HepG2 (cell line): ENCODE results near the gene EPB41L1. TPM values are rescaled to one million over a fixed set of nuclear protein-coding genes. Genes with fewer than 3 reads are reported as not detected.

Experiments used
- CBFB ChIP-seq: sonication (generic); formaldehyde crosslinking; IDR thresholded peaks from 2 replicates; pipeline ENCODE4 v1.4.0; 2020; ENCODE audit warnings: missing genetic modification reagents
- ERF ChIP-seq: IDR thresholded peaks from 2 replicates; pipeline ENCODE4 v1.6.1; 2018; ENCODE audit warnings: missing biosample characterization, missing genetic modification reagents
- GPN1 ChIP-seq: sonication (generic); formaldehyde crosslinking; IDR thresholded peaks from 2 replicates; pipeline ENCODE4 v1.5.1; 2020; ENCODE audit warnings: missing genetic modification reagents, borderline replicate concordance
- KLF9 ChIP-seq: IDR thresholded peaks from 2 replicates; pipeline ENCODE4 v1.6.1; 2016; ENCODE audit warnings: low read depth
- MTF2 ChIP-seq: sonication (generic); formaldehyde crosslinking; IDR thresholded peaks from 2 replicates; pipeline ENCODE4 v1.5.0; 2020; ENCODE audit warnings: missing genetic modification reagents, borderline replicate concordance
- NFIB ChIP-seq: sonication (generic); formaldehyde crosslinking; IDR thresholded peaks from 2 replicates; pipeline ENCODE4 v1.9.0; 2021; ENCODE audit warnings: missing genetic modification reagents, mild to moderate bottlenecking, borderline replicate concordance
- NFKB2 ChIP-seq: sonication (generic); formaldehyde crosslinking; IDR thresholded peaks from 2 replicates; pipeline ENCODE4 v1.4.0; 2020; ENCODE audit warnings: missing genetic modification reagents, borderline replicate concordance
- PCBP1 ChIP-seq: fragments of 200-400 bp; formaldehyde crosslinking; IDR thresholded peaks from 2 replicates; pipeline ENCODE4 v1.6.1; 2017; ENCODE audit warnings: mild to moderate bottlenecking, low read depth, low read length, borderline replicate concordance
- RBFOX2 ChIP-seq: fragments of 200-400 bp; formaldehyde crosslinking; IDR thresholded peaks from 2 replicates; pipeline ENCODE4 v1.6.1; 2017; ENCODE audit warnings: low read depth, mild to moderate bottlenecking, low read length
- SCMH1 ChIP-seq: sonication (generic); formaldehyde crosslinking; IDR thresholded peaks from 2 replicates; pipeline ENCODE4 v1.9.0; 2021; ENCODE audit warnings: missing genetic modification reagents, mild to moderate bottlenecking, borderline replicate concordance
- SP4 ChIP-seq: sonication (generic); formaldehyde crosslinking; IDR thresholded peaks from 2 replicates; pipeline ENCODE4 v1.8.1; 2023; ENCODE audit warnings: mild to moderate bottlenecking, missing genetic modification reagents
- THAP11 ChIP-seq: IDR thresholded peaks from 2 replicates; pipeline ENCODE4 v1.6.1; 2016; ENCODE audit warnings: missing biosample characterization, missing genetic modification reagents
- ZNF556 ChIP-seq: sonication (generic); formaldehyde crosslinking; IDR thresholded peaks from 2 replicates; pipeline ENCODE4 v1.4.0; 2020; ENCODE audit warnings: mild to moderate bottlenecking, missing genetic modification reagents, borderline replicate concordance
- ZNF570 ChIP-seq: sonication (generic); formaldehyde crosslinking; IDR thresholded peaks from 2 replicates; pipeline ENCODE4 v1.4.0; 2020; ENCODE audit warnings: mild to moderate bottlenecking, missing genetic modification reagents, borderline replicate concordance
- ZZZ3 ChIP-seq: sonication (generic); formaldehyde crosslinking; IDR thresholded peaks from 2 replicates; pipeline ENCODE4 v1.4.0; 2020; ENCODE audit warnings: missing genetic modification reagents, mild to moderate bottlenecking, borderline replicate concordance
- polyA plus RNA-seq, 8 experiments: library from polyadenylated mRNA; depleted of rRNA in 3 of 8; stranded (reverse) in 7 of 8; unstranded in 1 of 8; fragments of >200 nt; fragmentation: Illumina TruSeq in 4 of 8; extraction: Trizol in 4 of 8; gene quantifications; 2 replicates each; pipeline versions ENCODE4 v1.2.1 to v1.2.3, GENCODE V29; 2011 to 2016; ENCODE audit warnings: low read depth in 4 of 8, missing spikeins in 1 of 8, mixed read lengths in 1 of 8; ENCODE audit not compliant: insufficient read depth in 1 of 8
- total RNA-seq, 5 experiments: library from RNA; depleted of rRNA; stranded (reverse); fragments of >200 nt; fragmentation: Illumina TruSeq; extraction: Trizol; gene quantifications; 2 replicates each; pipeline ENCODE4 v1.2.3, GENCODE V29; 2016; ENCODE audit warnings: low read depth in 1 of 5
- TF ChIP-seq, protein P1 (sequence below): sonication (generic); formaldehyde crosslinking; IDR thresholded peaks from 2 replicates; pipeline ENCODE4 v1.4.0; 2020; ENCODE audit warnings: missing genetic modification reagents, borderline replicate concordance
- TF ChIP-seq, protein P2 (sequence below): sonication (generic); formaldehyde crosslinking; IDR thresholded peaks from 2 replicates; pipeline ENCODE4 v1.4.0; 2020; ENCODE audit warnings: low read depth, mild to moderate bottlenecking, missing genetic modification reagents
- TF ChIP-seq, protein P3 (sequence below): sonication (generic); formaldehyde crosslinking; IDR thresholded peaks from 2 replicates; pipeline ENCODE4 v1.5.0; 2020; ENCODE audit warnings: missing genetic modification reagents
- TF ChIP-seq, protein P4 (sequence below): sonication (generic); formaldehyde crosslinking; IDR thresholded peaks from 2 replicates; pipeline ENCODE4 v1.4.0; 2020; ENCODE audit warnings: missing genetic modification reagents, borderline replicate concordance

Gene EPB41L1
- total and polyA plus RNA-seq, 2 of the 13 experiments (the other 11 are each of a cell fraction or from before 2014, with no cell fraction given) = 16.7 to 39.0 TPM

DNA sequence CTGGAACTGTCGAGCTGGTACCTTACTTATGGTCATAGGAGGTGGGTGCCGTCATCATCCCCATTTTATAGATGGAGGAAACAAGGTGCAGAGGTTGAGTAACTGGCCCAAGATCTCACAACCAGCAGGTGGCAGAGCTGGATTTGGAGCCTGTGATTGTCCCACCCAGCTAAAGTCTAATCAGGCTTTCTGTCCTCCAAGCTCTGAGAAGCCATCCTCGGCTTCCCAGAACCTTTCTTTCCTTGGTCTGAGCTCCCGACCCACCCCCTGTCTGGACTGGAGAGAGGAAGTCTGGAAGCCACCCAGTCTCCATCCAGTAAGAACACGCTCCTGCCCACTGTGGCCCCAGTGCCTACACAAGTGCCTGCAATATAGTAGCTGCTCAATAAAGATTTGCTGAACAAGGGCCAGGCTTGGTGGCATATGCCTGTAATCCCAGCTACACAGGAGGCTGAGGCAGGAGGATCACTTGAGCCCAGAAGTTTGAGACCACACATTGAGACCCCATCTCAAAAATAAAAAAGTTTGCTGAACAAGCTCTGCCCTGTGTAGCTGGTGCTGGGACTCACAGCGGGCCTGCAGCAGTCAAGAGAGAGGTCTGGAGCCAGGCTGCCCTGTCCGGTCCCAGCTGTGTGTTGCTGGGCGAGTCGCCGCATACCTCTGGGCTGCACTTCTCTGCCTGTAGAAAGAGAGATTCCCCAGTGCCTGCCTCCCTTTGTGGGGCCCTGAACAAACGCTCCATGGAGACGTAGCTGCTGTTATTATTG lies 119.1 kb downstream of the EPB41L1 start (continued):
- TF ChIP-seq PCBP1 = no peak
- TF ChIP-seq THAP11 (CRISPR knock-in tag) = no peak
- TF ChIP-seq RBFOX2 = no peak
- no peak for TF ChIP-seq ZNF556
- no peak for TF ChIP-seq SP4
- TF ChIP-seq ZZZ3 (CRISPR knock-in tag) = no peak
- no peak for TF ChIP-seq GPN1 (CRISPR knock-in tag)
- no peak for TF ChIP-seq ZNF570 (CRISPR knock-in tag)
- TF ChIP-seq NFIB = no peak
- TF ChIP-seq, protein P1, sequence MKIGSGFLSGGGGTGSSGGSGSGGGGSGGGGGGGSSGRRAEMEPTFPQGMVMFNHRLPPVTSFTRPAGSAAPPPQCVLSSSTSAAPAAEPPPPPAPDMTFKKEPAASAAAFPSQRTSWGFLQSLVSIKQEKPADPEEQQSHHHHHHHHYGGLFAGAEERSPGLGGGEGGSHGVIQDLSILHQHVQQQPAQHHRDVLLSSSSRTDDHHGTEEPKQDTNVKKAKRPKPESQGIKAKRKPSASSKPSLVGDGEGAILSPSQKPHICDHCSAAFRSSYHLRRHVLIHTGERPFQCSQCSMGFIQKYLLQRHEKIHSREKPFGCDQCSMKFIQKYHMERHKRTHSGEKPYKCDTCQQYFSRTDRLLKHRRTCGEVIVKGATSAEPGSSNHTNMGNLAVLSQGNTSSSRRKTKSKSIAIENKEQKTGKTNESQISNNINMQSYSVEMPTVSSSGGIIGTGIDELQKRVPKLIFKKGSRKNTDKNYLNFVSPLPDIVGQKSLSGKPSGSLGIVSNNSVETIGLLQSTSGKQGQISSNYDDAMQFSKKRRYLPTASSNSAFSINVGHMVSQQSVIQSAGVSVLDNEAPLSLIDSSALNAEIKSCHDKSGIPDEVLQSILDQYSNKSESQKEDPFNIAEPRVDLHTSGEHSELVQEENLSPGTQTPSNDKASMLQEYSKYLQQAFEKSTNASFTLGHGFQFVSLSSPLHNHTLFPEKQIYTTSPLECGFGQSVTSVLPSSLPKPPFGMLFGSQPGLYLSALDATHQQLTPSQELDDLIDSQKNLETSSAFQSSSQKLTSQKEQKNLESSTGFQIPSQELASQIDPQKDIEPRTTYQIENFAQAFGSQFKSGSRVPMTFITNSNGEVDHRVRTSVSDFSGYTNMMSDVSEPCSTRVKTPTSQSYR (CRISPR knock-in tag) = 0 out of 2 replicates have a peak, but pooled peaks have one; percentile 10
- TF ChIP-seq NFKB2 (CRISPR knock-in tag) = no peak
- TF ChIP-seq, protein P2, sequence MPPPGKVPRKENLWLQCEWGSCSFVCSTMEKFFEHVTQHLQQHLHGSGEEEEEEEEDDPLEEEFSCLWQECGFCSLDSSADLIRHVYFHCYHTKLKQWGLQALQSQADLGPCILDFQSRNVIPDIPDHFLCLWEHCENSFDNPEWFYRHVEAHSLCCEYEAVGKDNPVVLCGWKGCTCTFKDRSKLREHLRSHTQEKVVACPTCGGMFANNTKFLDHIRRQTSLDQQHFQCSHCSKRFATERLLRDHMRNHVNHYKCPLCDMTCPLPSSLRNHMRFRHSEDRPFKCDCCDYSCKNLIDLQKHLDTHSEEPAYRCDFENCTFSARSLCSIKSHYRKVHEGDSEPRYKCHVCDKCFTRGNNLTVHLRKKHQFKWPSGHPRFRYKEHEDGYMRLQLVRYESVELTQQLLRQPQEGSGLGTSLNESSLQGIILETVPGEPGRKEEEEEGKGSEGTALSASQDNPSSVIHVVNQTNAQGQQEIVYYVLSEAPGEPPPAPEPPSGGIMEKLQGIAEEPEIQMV (CRISPR knock-in tag) = no peak
- TF ChIP-seq ERF (CRISPR knock-in tag) = no peak
- TF ChIP-seq SCMH1 (CRISPR knock-in tag) = no peak
- TF ChIP-seq MTF2 (CRISPR knock-in tag) = no peak
- TF ChIP-seq, protein P3, sequence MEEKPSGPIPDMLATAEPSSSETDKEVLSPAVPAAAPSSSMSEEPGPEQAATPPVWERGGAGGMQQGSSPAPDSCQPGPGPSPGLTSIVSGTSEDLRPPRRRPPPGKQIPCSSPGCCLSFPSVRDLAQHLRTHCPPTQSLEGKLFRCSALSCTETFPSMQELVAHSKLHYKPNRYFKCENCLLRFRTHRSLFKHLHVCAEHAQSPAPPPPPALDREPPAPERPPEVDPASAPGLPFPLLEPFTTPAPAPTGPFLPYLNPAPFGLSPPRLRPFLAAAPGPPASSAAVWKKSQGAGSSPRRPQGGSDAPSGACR = no peak
- TF ChIP-seq CBFB (CRISPR knock-in tag) = no peak
- no peak for TF ChIP-seq KLF9
- TF ChIP-seq, protein P4, sequence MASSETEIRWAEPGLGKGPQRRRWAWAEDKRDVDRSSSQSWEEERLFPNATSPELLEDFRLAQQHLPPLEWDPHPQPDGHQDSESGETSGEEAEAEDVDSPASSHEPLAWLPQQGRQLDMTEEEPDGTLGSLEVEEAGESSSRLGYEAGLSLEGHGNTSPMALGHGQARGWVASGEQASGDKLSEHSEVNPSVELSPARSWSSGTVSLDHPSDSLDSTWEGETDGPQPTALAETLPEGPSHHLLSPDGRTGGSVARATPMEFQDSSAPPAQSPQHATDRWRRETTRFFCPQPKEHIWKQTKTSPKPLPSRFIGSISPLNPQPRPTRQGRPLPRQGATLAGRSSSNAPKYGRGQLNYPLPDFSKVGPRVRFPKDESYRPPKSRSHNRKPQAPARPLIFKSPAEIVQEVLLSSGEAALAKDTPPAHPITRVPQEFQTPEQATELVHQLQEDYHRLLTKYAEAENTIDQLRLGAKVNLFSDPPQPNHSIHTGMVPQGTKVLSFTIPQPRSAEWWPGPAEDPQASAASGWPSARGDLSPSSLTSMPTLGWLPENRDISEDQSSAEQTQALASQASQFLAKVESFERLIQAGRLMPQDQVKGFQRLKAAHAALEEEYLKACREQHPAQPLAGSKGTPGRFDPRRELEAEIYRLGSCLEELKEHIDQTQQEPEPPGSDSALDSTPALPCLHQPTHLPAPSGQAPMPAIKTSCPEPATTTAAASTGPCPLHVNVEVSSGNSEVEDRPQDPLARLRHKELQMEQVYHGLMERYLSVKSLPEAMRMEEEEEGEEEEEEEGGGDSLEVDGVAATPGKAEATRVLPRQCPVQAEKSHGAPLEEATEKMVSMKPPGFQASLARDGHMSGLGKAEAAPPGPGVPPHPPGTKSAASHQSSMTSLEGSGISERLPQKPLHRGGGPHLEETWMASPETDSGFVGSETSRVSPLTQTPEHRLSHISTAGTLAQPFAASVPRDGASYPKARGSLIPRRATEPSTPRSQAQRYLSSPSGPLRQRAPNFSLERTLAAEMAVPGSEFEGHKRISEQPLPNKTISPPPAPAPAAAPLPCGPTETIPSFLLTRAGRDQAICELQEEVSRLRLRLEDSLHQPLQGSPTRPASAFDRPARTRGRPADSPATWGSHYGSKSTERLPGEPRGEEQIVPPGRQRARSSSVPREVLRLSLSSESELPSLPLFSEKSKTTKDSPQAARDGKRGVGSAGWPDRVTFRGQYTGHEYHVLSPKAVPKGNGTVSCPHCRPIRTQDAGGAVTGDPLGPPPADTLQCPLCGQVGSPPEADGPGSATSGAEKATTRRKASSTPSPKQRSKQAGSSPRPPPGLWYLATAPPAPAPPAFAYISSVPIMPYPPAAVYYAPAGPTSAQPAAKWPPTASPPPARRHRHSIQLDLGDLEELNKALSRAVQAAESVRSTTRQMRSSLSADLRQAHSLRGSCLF (CRISPR knock-in tag) = no peak
